ENCODE measurements around the gene CSNK1G2.

The CSNK1G2 gene

GRCh38 chr19:1920644-1921043 is 20.3 kb upstream of the CSNK1G2 start:
- no peak for DNase-seq

- no peak for DNase-seq
Observed at GRCh38 chr19:1921326-1921725, 19.6 kb upstream of the CSNK1G2 start.

GRCh38 chr19:1921825-1922224 is 19.1 kb upstream of the CSNK1G2 start:
- no peak for DNase-seq

- no peak for DNase-seq
Observed at GRCh38 chr19:1922803-1923202, 18.2 kb upstream of the CSNK1G2 start.

GRCh38 chr19:1923319-1923718 is 17.7 kb upstream of the CSNK1G2 start:
- DNase-seq, result peak; percentile 19

GRCh38 chr19:1924320-1924961 is 16.5 kb upstream of the CSNK1G2 start:
- no peak for DNase-seq

GRCh38 chr19:1925544-1925943 is 15.4 kb upstream of the CSNK1G2 start:
- DNase-seq, result no peak

GRCh38 chr19:1929021-1929742 is 11.8 kb upstream of the CSNK1G2 start:
- DNase-seq, result peak; percentile 70

GRCh38 chr19:1931445-1931844 is 9.5 kb upstream of the CSNK1G2 start:
- no peak for DNase-seq

- no peak for DNase-seq
Observed at GRCh38 chr19:1932395-1932794, 8.6 kb upstream of the CSNK1G2 start.

GRCh38 chr19:1933244-1933643 is 7.7 kb upstream of the CSNK1G2 start:
- DNase-seq, result no peak

GRCh38 chr19:1933942-1934341 is 7.0 kb upstream of the CSNK1G2 start:
- no peak for DNase-seq

- no peak for DNase-seq
Observed at GRCh38 chr19:1935484-1936208, 5.3 kb upstream of the CSNK1G2 start.

GRCh38 chr19:1936430-1936829 is 4.5 kb upstream of the CSNK1G2 start:
- DNase-seq, result no peak

GRCh38 chr19:1936916-1937610 is 3.9 kb upstream of the CSNK1G2 start:
- no peak for DNase-seq

- no peak for DNase-seq
Observed at GRCh38 chr19:1938071-1938470, 2.9 kb upstream of the CSNK1G2 start.

GRCh38 chr19:1942078-1942933 is 1.3 kb downstream of the CSNK1G2 start:
- peak; percentile 73 for DNase-seq

- no peak for DNase-seq
Observed at GRCh38 chr19:1942934-1943555, 2.1 kb downstream of the CSNK1G2 start.

- no peak for DNase-seq
Observed at GRCh38 chr19:1943661-1944087, 2.7 kb downstream of the CSNK1G2 start.

- DNase-seq, result no peak
Observed at GRCh38 chr19:1944088-1944915, 3.3 kb downstream of the CSNK1G2 start.

Data from activated effector memory CD4-positive, alpha-beta T cell treated with Interleukin-2 at 50 U/mL for 16 hours (primary cell).